Activated CD8-positive, alpha-beta T cell treated with anti-CD3 and anti-CD28 coated beads, Interleukin-2, amount 10 ng/mL, durations not matched to agents 7 days and 5 days (primary cell): ENCODE results near the gene TOMT. TPM values are rescaled to one million over a fixed set of nuclear protein-coding genes. Genes with fewer than 3 reads are reported as not detected.
A peak's percentile ranks its signal among the peaks of the same experiment; 100 is the strongest.

Experiments
- ATAC-seq: fragments of 150-1000 bp; cut with Tn5 transposase; one replicate; pipeline ENCODE4 v1.10.0; 2021; ENCODE audit warnings: moderate library complexity
- CTCF ChIA-PET: fragments of 350-600 bp; sonication (Branson Sonifier 250); formaldehyde crosslinking; loops from one replicate; lab custom pipeline; 2021; ENCODE audit warnings: antibody characterized with exemption; lab: Charles Lee
- POLR2A ChIA-PET: fragments of 350-600 bp; sonication (Branson Sonifier 250); formaldehyde crosslinking; loops from one replicate; lab custom pipeline; 2021; ENCODE audit warnings: antibody characterized with exemption; lab: Charles Lee
- DNase-seq: peaks from one replicate; pipeline ENCODE4 v3.0.0-alpha.2; 2020
- H3K27ac Mint-ChIP-seq: one replicate; pipeline ENCODE4 v1.8.0; 2021; ENCODE audit warnings: mild to moderate bottlenecking, mixed read lengths
- H3K27me3 Mint-ChIP-seq: one replicate; pipeline ENCODE4 v1.8.0; 2021; ENCODE audit warnings: low read depth, mixed read lengths
- H3K36me3 Mint-ChIP-seq: one replicate; pipeline ENCODE4 v1.8.0; 2021; ENCODE audit warnings: low read depth, mixed read lengths
- H3K4me1 Mint-ChIP-seq: one replicate; pipeline ENCODE4 v1.8.0; 2021; ENCODE audit warnings: low read depth, mixed read lengths
- H3K4me3 Mint-ChIP-seq: one replicate; pipeline ENCODE4 v1.8.0; 2021; ENCODE audit warnings: mild to moderate bottlenecking, mixed read lengths
- H3K9me3 Mint-ChIP-seq: one replicate; pipeline ENCODE4 v1.8.0; 2022; ENCODE audit warnings: mixed read lengths; ENCODE audit not compliant: insufficient read depth
- total RNA-seq, 2 experiments: library from RNA; stranded (reverse); gene quantifications; one replicate each; pipeline ENCODE4 v1.2.3, GENCODE V29; 2021

Gene TOMT
- total RNA-seq, 2 experiments from 2014 or later = not detected

GRCh38 chr11:72075756-72076155, 30.0 kb upstream of the TOMT start:
- ATAC-seq = no peak
- peaks cover 44% of the 10 kb centered on the region for H3K36me3 Mint-ChIP-seq
- POLR2A ChIA-PET = no interaction called here
- H3K27me3 Mint-ChIP-seq = no peaks in the 10 kb centered on the region
- CTCF ChIA-PET = interaction anchor here (2.8 kb wide), 1 partner anchor 68 kb away, joined by 9 read pairs; no protein-coding TSS in a partner anchor
- H3K4me3 Mint-ChIP-seq = no peak overlapping the region
- H3K4me1 Mint-ChIP-seq = peaks cover 59% of the 10 kb centered on the region
- no peak overlapping the region for H3K27ac Mint-ChIP-seq
- no peak for DNase-seq
- H3K9me3 Mint-ChIP-seq = no peaks in the 10 kb centered on the region

GRCh38 chr11:72078477-72078876, 27.2 kb upstream of the TOMT start:
- peaks cover 56% of the 10 kb centered on the region for H3K4me1 Mint-ChIP-seq
- H3K4me3 Mint-ChIP-seq = peak overlapping the region; percentile 97
- ATAC-seq = no peak
- no peaks in the 10 kb centered on the region for H3K9me3 Mint-ChIP-seq
- POLR2A ChIA-PET = interaction anchor here (1.0 to 3.2 kb wide), 2 partner anchors 39 to 54 kb away, joined by 3 to 18 read pairs; no protein-coding TSS in a partner anchor
- H3K27me3 Mint-ChIP-seq = no peaks in the 10 kb centered on the region
- CTCF ChIA-PET = interaction anchor here (0.9 to 2.0 kb wide), 11 partner anchors 10 to 101 kb away, joined by 3 to 10 read pairs (median 4); no protein-coding TSS in a partner anchor
- H3K27ac Mint-ChIP-seq = peak overlapping the region; percentile 31
- no peak for DNase-seq
- peaks cover 37% of the 10 kb centered on the region for H3K36me3 Mint-ChIP-seq

GRCh38 chr11:72079819-72080325, 25.9 kb upstream of the TOMT start:
- POLR2A ChIA-PET = interaction anchor here (0.6 to 3.2 kb wide), 2 partner anchors 9 to 40 kb away, joined by 3 to 18 read pairs; no protein-coding TSS in a partner anchor
- Mint-ChIP-seq H3K27me3 (no peaks in the 10 kb centered on the region), H3K36me3 (peaks cover 30% of the 10 kb centered on the region), H3K4me3 (peak overlapping the region; percentile 97), H3K9me3 (no peaks in the 10 kb centered on the region), H3K4me1 (peaks cover 51% of the 10 kb centered on the region), H3K27ac (peak overlapping the region; percentile 94)
- DNase-seq = no peak
- CTCF ChIA-PET = interaction anchor here (0.6 kb wide), 1 partner anchor 64 kb away, joined by 3 read pairs; no protein-coding TSS in a partner anchor
- peak; percentile 0 for ATAC-seq

GRCh38 chr11:72080326-72081183, 25.2 kb upstream of the TOMT start, which contains the start of the genes LRRC51 and NUMA1:
Gene LRRC51 (plus strand): TSS chr11:72080850. CDS start chr11:72089084, 8,234 bp downstream.
Gene NUMA1 (minus strand): TSS chr11:72080542. CDS start chr11:72035943, 44,599 bp downstream.
- H3K27me3 Mint-ChIP-seq = no peaks in the 10 kb centered on the region
- peak within 1 kb of the TSS; percentile 97 for H3K4me3 Mint-ChIP-seq
- DNase-seq = peak; percentile 100
- no peaks in the 10 kb centered on the region for H3K9me3 Mint-ChIP-seq
- peaks cover 25% of the 10 kb centered on the region for H3K36me3 Mint-ChIP-seq
- peak; percentile 96 for ATAC-seq
- peaks cover 46% of the 10 kb centered on the region for H3K4me1 Mint-ChIP-seq
- ChIA-PET POLR2A (interaction anchor here (1.0 to 3.2 kb wide), 5 partner anchors 10 to 41 kb away, joined by 3 to 18 read pairs (median 7); no protein-coding TSS in a partner anchor), CTCF (interaction anchor here (1.1 to 2.5 kb wide), 4 partner anchors 10 to 56 kb away, joined by 3 to 30 read pairs (median 14); no protein-coding TSS in a partner anchor)
- peak within 1 kb of the TSS; percentile 94 for H3K27ac Mint-ChIP-seq

GRCh38 chr11:72081184-72081644, 24.5 kb upstream of the TOMT start:
- ATAC-seq (no peak), DNase-seq (no peak)
- Mint-ChIP-seq H3K27ac (peak overlapping the region; percentile 94), H3K4me3 (peak overlapping the region; percentile 97), H3K4me1 (peaks cover 48% of the 10 kb centered on the region), H3K9me3 (no peaks in the 10 kb centered on the region), H3K36me3 (peaks cover 25% of the 10 kb centered on the region), H3K27me3 (no peaks in the 10 kb centered on the region)
- CTCF ChIA-PET = interaction anchor here (0.7 to 2.5 kb wide), 8 partner anchors 9 to 350 kb away, joined by 3 to 30 read pairs (median 4); partner anchors contain the start of gene LAMTOR1
- POLR2A ChIA-PET = interaction anchor here (0.9 to 2.2 kb wide), 7 partner anchors 9 to 733 kb away, joined by 3 to 10 read pairs (median 4); partner anchors contain the start of genes ANAPC15 and ATG16L2

DNA sequence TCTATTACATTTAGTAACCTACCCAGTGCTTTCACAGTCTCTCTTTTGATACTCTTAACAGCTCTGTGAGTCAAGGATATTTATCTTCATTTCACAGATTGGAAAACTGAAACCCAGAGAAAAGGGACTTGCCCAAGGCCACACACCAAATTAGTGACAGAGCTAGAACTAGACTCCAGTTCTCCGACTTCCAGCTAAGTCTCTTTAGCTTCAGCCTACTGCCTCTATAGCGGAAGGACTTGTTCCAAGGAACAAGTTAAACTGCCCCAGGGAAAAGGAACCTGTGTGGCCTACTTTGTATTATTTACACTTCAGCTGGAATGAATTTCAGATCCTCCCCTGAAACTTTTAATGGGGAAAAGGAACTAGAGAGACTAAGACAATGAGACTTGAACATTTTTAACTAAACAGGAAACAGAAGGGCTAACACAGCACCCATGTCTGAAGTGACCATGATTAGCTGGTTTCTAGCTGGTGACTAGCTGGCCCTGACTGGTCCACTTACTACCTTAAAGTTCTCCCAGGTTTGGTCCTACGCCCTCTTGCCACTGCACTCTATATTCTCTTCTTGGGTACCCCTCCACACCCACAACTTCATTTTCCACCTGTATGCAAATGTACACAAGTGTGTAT, 23.8 kb upstream of the TOMT start:
- ChIA-PET CTCF (interaction anchor here (0.7 to 2.5 kb wide), 9 partner anchors 9 to 349 kb away, joined by 3 to 30 read pairs (median 4); partner anchors contain the start of gene LAMTOR1), POLR2A (interaction anchor here (0.9 to 2.2 kb wide), 7 partner anchors 8 to 732 kb away, joined by 3 to 10 read pairs (median 4); partner anchors contain the start of genes ANAPC15 and ATG16L2)
- Mint-ChIP-seq H3K9me3 (no peaks in the 10 kb centered on the region), H3K27me3 (no peaks in the 10 kb centered on the region), H3K4me3 (peak overlapping the region; percentile 97), H3K27ac (peak overlapping the region; percentile 94), H3K36me3 (peaks cover 22% of the 10 kb centered on the region), H3K4me1 (peaks cover 46% of the 10 kb centered on the region)
- ATAC-seq (no peak), DNase-seq (no peak)

GRCh38 chr11:72083414-72083813, 22.3 kb upstream of the TOMT start:
- Mint-ChIP-seq H3K4me3 (no peak overlapping the region), H3K9me3 (no peaks in the 10 kb centered on the region), H3K27me3 (no peaks in the 10 kb centered on the region), H3K36me3 (peaks cover 17% of the 10 kb centered on the region), H3K4me1 (peaks cover 34% of the 10 kb centered on the region), H3K27ac (no peak overlapping the region)
- POLR2A ChIA-PET = no interaction called here
- CTCF ChIA-PET = interaction anchor here (1.3 to 5.4 kb wide), 2 partner anchors 9 to 57 kb away, joined by 4 to 45 read pairs; no protein-coding TSS in a partner anchor
- no peak for DNase-seq
- ATAC-seq = no peak

- Mint-ChIP-seq H3K36me3 (peaks cover 12% of the 10 kb centered on the region), H3K4me3 (no peak overlapping the region), H3K9me3 (no peaks in the 10 kb centered on the region), H3K27me3 (no peaks in the 10 kb centered on the region), H3K27ac (no peak overlapping the region), H3K4me1 (peaks cover 27% of the 10 kb centered on the region)
- DNase-seq (no peak), ATAC-seq (no peak)
- POLR2A ChIA-PET = no interaction called here
- CTCF ChIA-PET = interaction anchor here (1.3 to 5.4 kb wide), 3 partner anchors 9 to 58 kb away, joined by 4 to 45 read pairs (median 5); no protein-coding TSS in a partner anchor
These were observed 21.6 kb upstream of the TOMT start for GRCh38 chr11:72084076-72084475.

GRCh38 chr11:72084965-72085364, 20.8 kb upstream of the TOMT start:
- Mint-ChIP-seq H3K4me3 (no peak overlapping the region), H3K36me3 (peaks cover 9% of the 10 kb centered on the region), H3K9me3 (no peaks in the 10 kb centered on the region), H3K27me3 (no peaks in the 10 kb centered on the region), H3K4me1 (peaks cover 27% of the 10 kb centered on the region), H3K27ac (no peak overlapping the region)
- ChIA-PET POLR2A (interaction anchor here (0.9 to 1.0 kb wide), 2 partner anchors 23 to 27 kb away, joined by 3 read pairs; partner anchors contain the start of gene ANAPC15), CTCF (interaction anchor here (0.9 to 5.4 kb wide), 7 partner anchors 8 to 346 kb away, joined by 3 to 45 read pairs (median 5); no protein-coding TSS in a partner anchor)
- no peak for DNase-seq
- ATAC-seq = no peak

DNA sequence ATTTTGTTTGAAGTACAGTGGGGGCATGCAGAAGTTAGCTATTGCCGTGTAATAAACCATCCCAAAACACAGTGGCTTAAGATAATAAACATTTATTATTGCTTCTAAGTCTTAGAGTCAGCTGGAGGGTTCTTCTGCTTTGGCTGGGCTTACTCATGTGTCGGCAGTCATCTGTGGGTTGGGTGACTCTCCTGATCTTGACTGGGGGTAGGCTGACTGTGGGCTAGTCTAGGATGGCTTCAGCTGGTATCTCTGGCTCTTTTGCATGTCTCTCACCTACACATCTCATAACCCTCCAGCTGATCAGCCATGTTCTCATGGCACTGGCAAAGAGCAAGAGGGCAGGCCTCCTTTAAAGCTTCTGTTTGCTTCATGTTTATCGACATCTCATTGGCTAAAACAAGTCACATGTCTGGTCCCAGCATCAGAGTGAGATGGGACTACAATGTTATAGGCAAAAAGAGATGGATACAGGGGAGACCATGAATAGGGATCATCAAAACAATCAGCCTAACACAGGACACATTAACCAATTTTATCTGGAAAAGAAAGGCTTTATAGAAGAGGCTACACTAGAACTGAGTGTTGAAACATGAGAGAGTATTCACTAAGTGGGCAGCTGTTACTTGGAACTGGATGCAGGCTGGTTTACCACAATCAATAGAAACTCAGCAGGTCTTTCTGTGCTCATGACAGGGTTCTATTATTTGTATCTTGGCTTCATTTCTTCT, 19.9 kb upstream of the TOMT start:
- DNase-seq = no peak
- Mint-ChIP-seq H3K27me3 (no peaks in the 10 kb centered on the region), H3K36me3 (peaks cover 9% of the 10 kb centered on the region), H3K4me1 (peaks cover 24% of the 10 kb centered on the region), H3K4me3 (no peak overlapping the region), H3K9me3 (no peaks in the 10 kb centered on the region), H3K27ac (peak overlapping the region; percentile 1)
- ATAC-seq = no peak
- ChIA-PET CTCF (interaction anchor here (0.9 to 5.4 kb wide), 8 partner anchors 9 to 345 kb away, joined by 3 to 45 read pairs (median 8); partner anchors contain the start of gene LAMTOR1), POLR2A (interaction anchor here (0.7 to 1.1 kb wide), 3 partner anchors 11 to 27 kb away, joined by 3 to 5 read pairs (median 3); partner anchors contain the start of gene ANAPC15)
